Neural progenitor cell (in vitro differentiated cells): ENCODE measurements around the gene STN1. TPM values are rescaled to one million over a fixed set of nuclear protein-coding genes. Genes with fewer than 3 reads are reported as not detected.

ENCODE experiments used
- DNase-seq: peaks from one replicate; pipeline ENCODE4 v3.0.0-alpha.2; 2016; ENCODE audit warnings: low spot score
- H2AFZ ChIP-seq: fragments of 200-600 bp; sonication (generic); replicated peaks from 2 replicates; pipeline ENCODE4 v1.6.1; 2016; ENCODE audit warnings: antibody characterized with exemption
- H3F3A ChIP-seq: fragments of 200-600 bp; sonication (generic); 2 replicates; pipeline ENCODE4 v1.6.1; 2016; ENCODE audit warnings: antibody characterized with exemption, low read depth
- H3K27ac ChIP-seq: fragments of 200-600 bp; sonication (generic); 2 replicates; pipeline ENCODE4 v1.5.1; 2016; ENCODE audit warnings: mild to moderate bottlenecking
- H3K27me3 ChIP-seq: fragments of 200-600 bp; sonication (generic); 2 replicates; pipeline ENCODE4 v1.6.1; 2016; ENCODE audit warnings: mild to moderate bottlenecking, moderate library complexity
- H3K36me3 ChIP-seq: fragments of 200-600 bp; sonication (generic); 2 replicates; pipeline ENCODE4 v1.5.1; 2016
- H3K4me1 ChIP-seq: fragments of 200-600 bp; sonication (generic); 2 replicates; pipeline ENCODE4 v1.6.1; 2016; ENCODE audit warnings: mixed run types
- H3K4me2 ChIP-seq: fragments of 200-600 bp; sonication (generic); 2 replicates; pipeline ENCODE4 v1.6.1; 2016
- H3K4me3 ChIP-seq: fragments of 200-600 bp; sonication (generic); 2 replicates; pipeline ENCODE4 v1.5.1; 2016
- H3K79me2 ChIP-seq: fragments of 200-600 bp; sonication (generic); 2 replicates; pipeline ENCODE4 v1.6.1; 2016; ENCODE audit warnings: low read depth
- H3K9ac ChIP-seq: fragments of 200-600 bp; sonication (generic); 2 replicates; pipeline ENCODE4 v1.6.1; 2016
- H3K9me3 ChIP-seq: fragments of 200-600 bp; sonication (generic); 2 replicates; pipeline ENCODE4 v1.5.1; 2016; ENCODE audit warnings: low read depth
- H4K20me1 ChIP-seq: fragments of 200-600 bp; sonication (generic); 2 replicates; pipeline ENCODE4 v1.6.1; 2016; ENCODE audit warnings: low read depth
- H3K27ac Mint-ChIP-seq: 3 replicates; pipeline ENCODE4 v1.8.0; 2021; ENCODE audit warnings: mixed read lengths
- H3K27me3 Mint-ChIP-seq: 2 replicates; pipeline ENCODE4 v1.8.0; 2022; ENCODE audit warnings: low read depth, mild to moderate bottlenecking, inconsistent platforms, moderate library complexity, mixed read lengths; ENCODE audit not compliant: insufficient read depth
- H3K36me3 Mint-ChIP-seq: 3 replicates; pipeline ENCODE4 v1.8.0; 2021; ENCODE audit warnings: mixed read lengths
- H3K4me1 Mint-ChIP-seq: 3 replicates; pipeline ENCODE4 v1.8.0; 2021; ENCODE audit warnings: mixed read lengths
- H3K4me3 Mint-ChIP-seq: 3 replicates; pipeline ENCODE4 v1.8.0; 2021; ENCODE audit warnings: mild to moderate bottlenecking, moderate library complexity, mixed read lengths
- H3K9me3 Mint-ChIP-seq: 3 replicates; pipeline ENCODE4 v1.8.0; 2020; ENCODE audit warnings: mixed read lengths
- CTCF ChIP-seq: fragments of 200-600 bp; sonication (generic); IDR thresholded peaks from 2 replicates; pipeline ENCODE4 v1.5.1; 2017; ENCODE audit warnings: antibody characterized with exemption, mild to moderate bottlenecking
- EZH2 ChIP-seq: fragments of 200-600 bp; sonication (generic); IDR thresholded peaks from 2 replicates; pipeline ENCODE4 v1.6.1; 2017; ENCODE audit warnings: antibody characterized with exemption, mild to moderate bottlenecking, moderate library complexity
- EZH2phosphoT487 ChIP-seq: fragments of 200-600 bp; sonication (generic); IDR thresholded peaks from 2 replicates; pipeline ENCODE4 v1.6.1; 2017; ENCODE audit warnings: antibody characterized with exemption
- total RNA-seq: library from RNA; depleted of rRNA; stranded (reverse); fragments of >200 nt; gene quantifications from 2 replicates; pipeline ENCODE4 v1.2.3, GENCODE V29; 2015; ENCODE audit warnings: low replicate concordance

The STN1 gene
- total RNA-seq, 1 donor from 2014 or later = 32.0 TPM

- Mint-ChIP-seq H3K27me3 (no peaks in the 10 kb centered on the region), H3K9me3 (peaks cover 9% of the 10 kb centered on the region), H3K4me1 (peaks cover 50% of the 10 kb centered on the region), H3K36me3 (peaks cover 10% of the 10 kb centered on the region), H3K27ac (no peak overlapping the region), H3K4me3 (no peak overlapping the region)
- Histone ChIP-seq H3K9ac (no peak overlapping the region), H3K4me1 (peaks cover 25% of the 10 kb centered on the region), H3F3A (peaks cover 34% of the 10 kb centered on the region), H3K79me2 (peaks cover 2% of the 10 kb centered on the region), H3K27ac (no peak overlapping the region), H3K36me3 (peaks cover 5% of the 10 kb centered on the region), H3K27me3 (no peaks in the 10 kb centered on the region), H2AFZ (no peak overlapping the region), H4K20me1 (no peaks in the 10 kb centered on the region), H3K9me3 (peaks cover 7% of the 10 kb centered on the region), H3K4me2 (no peak overlapping the region), H3K4me3 (no peak overlapping the region)
- no peak for DNase-seq
- TF ChIP-seq EZH2phosphoT487 (no peak), EZH2 (no peak), CTCF (no peak)
Observed at GRCh38 chr10:103911021-103911459, 6.9 kb downstream of the STN1 start.

- H3K9me3 ChIP-seq = peaks cover 7% of the 10 kb centered on the region
- H3K27ac ChIP-seq = no peak overlapping the region
Observed at GRCh38 chr10:103910442-103911012, 7.5 kb downstream of the STN1 start.

GRCh38 chr10:103905441-103905840 is 12.5 kb downstream of the STN1 start:
- H3K4me1 Mint-ChIP-seq = peaks cover 26% of the 10 kb centered on the region
- Histone ChIP-seq H3K4me2 (no peak overlapping the region), H3K27me3 (no peaks in the 10 kb centered on the region), H2AFZ (no peak overlapping the region), H3K9ac (no peak overlapping the region), H3K27ac (no peak overlapping the region), H3F3A (peaks cover 48% of the 10 kb centered on the region), H3K4me1 (peaks cover 26% of the 10 kb centered on the region), H3K4me3 (no peak overlapping the region), H3K36me3 (no peaks in the 10 kb centered on the region), H3K79me2 (no peaks in the 10 kb centered on the region), H3K9me3 (no peaks in the 10 kb centered on the region), H4K20me1 (no peaks in the 10 kb centered on the region)
- no peaks in the 10 kb centered on the region for H3K9me3 Mint-ChIP-seq
- no peak for TF ChIP-seq EZH2
- TF ChIP-seq CTCF = no peak
- TF ChIP-seq EZH2phosphoT487 = no peak
- H3K27me3 Mint-ChIP-seq = no peaks in the 10 kb centered on the region
- no peak overlapping the region for H3K4me3 Mint-ChIP-seq
- DNase-seq = no peak
- peaks cover 12% of the 10 kb centered on the region for H3K36me3 Mint-ChIP-seq
- H3K27ac Mint-ChIP-seq = peak overlapping the region; percentile 91

More at GRCh38 chr10:103910442-103911012, 7.5 kb downstream of the STN1 start:
- H3K4me1 ChIP-seq = peaks cover 25% of the 10 kb centered on the region
- no peak overlapping the region for H3K9ac ChIP-seq
- H3K79me2 ChIP-seq = no peaks in the 10 kb centered on the region
- H3K27me3 Mint-ChIP-seq = no peaks in the 10 kb centered on the region
- H3K36me3 ChIP-seq = peaks cover 4% of the 10 kb centered on the region
- no peaks in the 10 kb centered on the region for H4K20me1 ChIP-seq
- peaks cover 8% of the 10 kb centered on the region for H3K36me3 Mint-ChIP-seq
- TF ChIP-seq EZH2phosphoT487 = no peak
- TF ChIP-seq EZH2 = no peak
- no peak for TF ChIP-seq CTCF
- H2AFZ ChIP-seq = no peak overlapping the region
- H3F3A ChIP-seq = peaks cover 36% of the 10 kb centered on the region
- no peak overlapping the region for H3K27ac Mint-ChIP-seq
- peaks cover 47% of the 10 kb centered on the region for H3K4me1 Mint-ChIP-seq
- DNase-seq = no peak
- no peak overlapping the region for H3K4me3 ChIP-seq
- no peak overlapping the region for H3K4me3 Mint-ChIP-seq
- peaks cover 9% of the 10 kb centered on the region for H3K9me3 Mint-ChIP-seq
- no peaks in the 10 kb centered on the region for H3K27me3 ChIP-seq
- no peak overlapping the region for H3K4me2 ChIP-seq
